ENCODE results near the gene CARHSP1.
"Not testable (repeated sequence)": the region's sequence is repeated elsewhere in the genome, so short reads cannot be mapped to it uniquely, and the experiment has no call there.

Gene CARHSP1

DNA sequence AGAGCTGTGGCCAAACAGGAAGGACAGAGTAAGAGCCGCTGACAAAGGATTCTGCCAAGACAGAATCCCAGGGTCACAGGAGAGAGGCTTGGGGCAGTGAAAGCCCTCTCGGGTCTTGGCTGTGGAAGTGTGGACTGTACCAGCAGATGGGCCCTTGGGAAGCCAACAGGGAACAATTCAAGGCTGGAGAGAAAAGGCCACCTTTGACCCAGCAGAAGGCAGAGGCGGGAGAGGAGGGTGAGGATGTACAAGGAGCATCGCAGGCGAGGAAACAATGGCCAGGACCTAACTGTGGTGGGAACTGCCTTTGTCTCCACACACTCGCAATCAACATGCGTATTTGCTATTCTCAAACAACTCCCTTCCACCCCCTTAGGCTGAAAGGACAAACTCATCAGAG, 15.7 kb downstream of the CARHSP1 start:
- DNase-seq: no peak

DNA sequence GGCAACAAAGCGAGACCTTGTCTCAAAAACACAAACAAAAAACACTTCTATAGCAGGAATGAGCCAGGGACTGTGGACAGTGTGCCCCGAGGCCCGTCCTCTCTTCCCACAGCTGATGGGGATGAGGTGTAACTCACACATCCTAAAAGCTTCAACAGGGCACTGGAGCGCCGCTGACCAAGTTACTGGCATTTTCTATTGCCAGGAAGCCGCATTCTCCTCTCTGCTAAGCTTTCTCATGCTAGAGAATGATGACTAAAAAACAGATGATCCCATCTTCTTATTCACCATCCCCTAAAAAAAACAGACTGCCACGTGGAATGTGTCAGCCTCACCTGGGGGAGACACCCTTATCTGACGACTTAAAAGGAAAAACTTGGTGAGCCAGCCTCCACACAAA, 16.3 kb downstream of the CARHSP1 start:
- no peak for DNase-seq

DNA sequence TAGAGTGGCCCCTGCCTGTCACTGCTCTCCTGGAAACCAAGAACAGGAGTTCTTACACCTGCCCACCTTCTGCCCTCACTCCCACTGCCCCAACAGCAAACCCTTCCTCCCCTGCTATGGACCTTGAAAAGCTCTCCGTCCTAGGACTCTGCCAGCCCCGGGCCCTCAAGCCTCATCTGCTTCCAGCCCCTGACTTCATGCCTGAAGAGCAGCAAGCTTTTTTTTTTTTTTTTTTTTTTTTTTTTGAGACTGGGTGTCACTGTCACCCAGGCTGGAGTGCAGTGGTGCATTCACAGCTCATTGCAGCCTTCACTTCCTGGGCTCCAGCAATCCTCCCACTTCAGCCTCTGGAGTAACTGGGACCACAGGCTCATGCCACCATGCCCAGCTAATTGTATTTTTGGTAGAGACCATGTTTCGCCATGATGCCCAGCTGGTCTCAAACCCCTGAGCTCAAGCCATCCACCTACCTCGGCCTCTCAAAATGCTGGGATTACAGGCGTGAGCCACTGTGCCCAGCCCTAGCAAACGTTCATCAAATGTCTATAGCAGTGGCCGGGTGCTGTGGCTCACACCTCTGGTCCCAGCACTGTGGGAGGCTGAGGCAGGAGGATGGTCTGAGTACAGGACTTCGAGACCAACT, 16.9 kb downstream of the CARHSP1 start:
- no peak for DNase-seq

DNA sequence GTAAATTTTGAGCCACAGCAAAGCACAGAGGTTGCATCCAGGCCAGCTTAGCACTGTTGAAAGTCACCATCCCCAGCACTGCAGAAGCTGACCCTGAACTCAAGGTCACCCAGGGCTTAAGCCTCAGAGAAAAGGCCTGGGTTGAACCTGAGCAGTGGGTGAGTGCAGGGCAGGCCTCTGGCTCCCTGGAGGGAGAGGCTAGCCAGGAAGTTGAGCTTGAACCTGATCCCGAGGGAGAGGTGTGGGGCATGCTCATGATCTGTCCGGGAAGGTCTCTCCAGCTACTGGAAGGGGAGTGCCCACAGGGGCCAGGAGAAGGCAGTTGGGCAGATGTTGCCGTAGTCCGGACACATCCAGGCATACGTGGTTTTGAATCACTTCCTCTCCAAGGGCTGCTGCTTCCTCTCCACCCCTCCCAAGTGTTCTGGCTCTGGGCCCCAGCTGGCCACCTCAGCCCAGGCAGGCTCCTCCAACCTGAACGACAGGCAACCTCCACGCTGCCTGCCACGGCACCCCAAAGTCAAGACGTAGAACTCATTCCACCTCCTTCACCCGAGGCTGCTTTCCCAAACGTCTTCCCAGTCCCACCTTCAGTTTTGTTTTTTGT, 18.4 kb downstream of the CARHSP1 start:
- DNase-seq: no peak

DNA sequence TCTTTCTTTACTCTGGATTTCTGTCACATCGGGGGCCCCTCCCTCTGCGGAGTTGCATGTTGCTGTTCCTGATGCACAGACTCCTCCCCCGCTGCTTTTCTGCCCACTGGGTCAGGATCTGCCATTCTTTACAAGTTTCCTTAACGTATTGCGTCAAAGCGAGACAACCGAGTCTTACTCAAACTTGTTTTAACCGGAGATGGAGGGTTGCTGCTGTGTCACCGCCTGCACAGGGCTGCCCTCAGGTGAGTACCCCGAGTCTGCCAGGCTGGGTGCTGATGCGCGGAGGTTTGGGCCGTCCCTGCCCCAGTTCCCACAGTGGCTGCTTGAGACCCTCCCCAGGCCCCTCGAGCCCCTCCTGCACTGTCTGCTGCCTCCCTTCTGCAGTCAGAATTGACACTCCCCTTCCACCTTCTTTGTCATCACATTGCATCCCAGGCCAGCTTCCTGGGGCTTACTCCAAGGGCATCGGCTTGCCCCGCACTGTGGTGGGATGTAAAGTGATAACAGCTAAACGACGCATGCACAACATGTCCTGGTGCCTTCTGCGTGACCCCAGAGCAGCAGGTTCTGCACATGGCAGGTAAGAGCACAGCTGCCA, 19.3 kb downstream of the CARHSP1 start:
- DNase-seq: no peak

DNA sequence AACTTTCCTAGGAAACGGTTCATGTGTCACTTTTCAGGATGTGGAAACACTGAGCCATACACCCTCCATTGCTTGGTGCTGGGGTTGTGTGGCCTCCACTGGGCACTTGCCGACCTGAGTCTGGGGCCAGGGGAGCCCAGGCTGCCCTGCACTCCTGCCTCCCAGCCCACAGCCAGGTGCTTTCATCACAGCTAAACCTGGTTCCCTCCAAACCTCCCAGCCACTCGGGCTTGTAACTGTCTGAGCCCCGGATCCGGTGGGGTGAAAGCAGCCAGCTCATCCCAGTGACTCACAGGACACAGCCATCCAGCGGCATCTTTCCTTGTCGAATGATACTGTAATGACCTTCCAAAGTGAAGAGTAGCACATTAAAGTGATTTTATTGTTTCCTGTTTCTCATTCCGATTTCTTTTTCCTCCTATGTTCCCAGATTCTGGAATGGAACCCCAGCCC, 19.8 kb downstream of the CARHSP1 start:
- DNase-seq: no peak

DNA sequence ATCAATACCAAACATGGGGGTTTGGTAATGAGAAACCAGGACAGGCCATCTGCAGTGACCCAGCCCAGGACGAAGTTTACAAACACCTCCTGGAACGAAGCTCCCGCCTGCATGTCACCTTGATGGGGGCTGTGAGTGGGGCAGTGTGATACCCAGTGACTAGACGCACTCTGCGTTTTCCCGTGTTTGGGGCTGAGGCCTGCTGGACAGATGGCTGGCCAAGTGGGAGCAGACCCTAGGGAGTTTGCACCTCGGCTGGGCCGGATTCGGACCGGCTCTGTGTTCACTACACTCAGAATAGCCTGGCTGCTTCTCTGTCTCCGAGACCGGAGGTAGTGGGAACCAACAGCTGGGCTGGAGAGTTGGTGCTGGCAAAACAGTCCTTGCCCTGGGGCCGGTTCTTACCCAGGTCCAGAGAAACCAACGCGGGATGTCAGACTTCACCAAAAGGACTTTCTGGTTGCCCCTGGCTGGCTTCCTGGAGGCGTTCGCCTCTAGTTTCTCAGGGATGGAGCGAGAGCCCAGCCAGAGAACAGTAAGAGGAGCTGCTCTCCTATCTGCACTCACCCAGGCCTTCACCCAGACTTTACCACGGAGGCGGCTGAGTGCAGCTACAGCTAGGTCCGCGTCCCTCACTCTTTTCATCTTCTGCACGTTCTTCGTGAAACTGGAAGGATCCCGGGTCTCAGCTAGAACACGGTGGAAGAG, 20.4 kb downstream of the CARHSP1 start:
- DNase-seq: no peak

DNA sequence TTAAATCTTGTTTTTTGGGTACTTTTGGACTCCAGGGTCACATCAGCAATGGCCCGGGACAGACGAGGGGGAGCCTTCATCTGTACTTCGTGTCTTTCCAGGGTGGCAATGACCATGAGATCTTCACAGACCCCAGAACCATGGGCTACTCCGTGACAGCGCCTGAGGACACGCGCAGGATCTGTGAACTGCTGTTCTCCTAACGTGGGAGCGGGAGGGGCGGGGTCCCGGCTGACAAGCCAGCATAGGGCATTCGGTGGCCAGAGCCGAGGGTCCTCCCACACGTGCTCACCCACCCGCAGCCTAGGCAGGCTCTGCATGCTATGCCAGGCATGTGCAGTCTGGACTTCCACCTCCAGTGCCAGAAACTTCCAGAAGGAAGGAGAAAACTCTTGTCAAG, 21.2 kb downstream of the CARHSP1 start:
- no peak for DNase-seq

DNA sequence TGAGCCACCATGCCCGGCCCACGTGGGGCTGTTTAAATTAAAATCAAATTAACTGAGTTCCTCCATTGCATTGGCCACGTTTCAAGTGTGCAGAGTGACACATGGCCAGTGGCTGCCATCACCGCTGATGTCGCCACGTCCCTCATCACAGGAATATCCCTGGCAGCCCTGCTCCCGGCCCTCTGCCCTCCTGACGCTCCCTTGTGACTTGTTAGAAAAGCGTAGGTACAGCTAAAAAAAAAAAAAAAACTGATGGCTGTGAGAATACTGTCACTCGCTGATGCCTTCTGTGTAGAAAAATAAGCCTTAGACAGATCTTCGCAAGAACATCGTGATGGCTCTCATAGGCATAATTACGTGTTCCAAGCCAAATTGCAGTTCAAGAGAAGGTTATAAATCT, 21.7 kb downstream of the CARHSP1 start:
- DNase-seq: no peak

DNA sequence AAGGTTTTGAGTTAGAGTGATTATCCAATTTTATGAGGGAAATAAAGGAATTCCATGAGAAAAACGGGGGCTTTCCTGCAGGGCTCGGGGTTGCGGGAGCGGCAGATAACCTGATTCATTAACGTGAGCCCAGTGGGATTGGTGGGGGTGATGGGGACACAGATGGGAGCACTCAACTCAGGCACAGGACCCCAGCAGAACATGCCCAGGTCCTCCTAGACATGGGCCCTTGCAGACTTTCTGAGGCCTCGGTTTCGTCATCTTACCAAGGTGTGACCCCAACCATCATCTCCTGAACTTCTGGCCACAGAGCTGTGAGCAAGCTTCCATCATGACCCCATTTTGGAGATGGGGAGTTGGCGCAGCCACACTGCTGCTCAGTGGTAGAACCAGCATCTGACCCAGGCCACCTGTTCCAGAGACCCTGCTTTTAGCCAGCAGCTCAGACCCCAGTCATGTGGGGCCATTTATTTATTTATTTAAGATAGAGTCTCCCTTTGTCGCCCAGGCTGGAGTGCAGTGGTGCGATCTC, 22.3 kb downstream of the CARHSP1 start:
- no peak for DNase-seq

DNA sequence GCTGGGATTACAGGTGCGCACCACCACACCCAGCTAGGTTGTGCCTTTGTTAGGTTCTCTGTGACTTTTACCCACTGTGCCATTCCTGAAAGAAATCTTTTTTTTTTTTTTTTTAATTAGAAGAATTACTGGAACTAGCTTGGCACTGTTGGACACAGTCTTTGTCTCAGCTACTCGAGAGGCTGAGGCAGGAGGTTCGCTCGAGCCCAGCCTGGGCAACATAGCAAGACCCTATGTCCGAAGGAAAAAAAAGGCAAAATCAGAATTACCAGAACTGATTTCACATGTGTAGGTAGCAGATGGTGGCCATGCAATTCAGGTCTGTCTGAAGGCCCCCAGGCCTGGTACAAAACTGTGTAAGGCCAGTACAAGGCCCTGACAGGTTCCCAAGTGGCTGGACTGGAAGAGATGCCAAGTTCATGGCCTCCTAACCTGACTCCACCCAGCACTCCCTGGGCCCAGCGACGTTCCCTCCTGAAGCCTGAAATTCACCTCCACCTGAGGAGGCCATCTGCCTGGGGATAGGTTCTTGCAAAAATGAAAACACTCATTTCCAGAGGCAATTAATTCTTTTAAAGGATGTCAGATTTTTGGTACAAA, 23.0 kb downstream of the CARHSP1 start:
- DNase-seq: no peak

DNA sequence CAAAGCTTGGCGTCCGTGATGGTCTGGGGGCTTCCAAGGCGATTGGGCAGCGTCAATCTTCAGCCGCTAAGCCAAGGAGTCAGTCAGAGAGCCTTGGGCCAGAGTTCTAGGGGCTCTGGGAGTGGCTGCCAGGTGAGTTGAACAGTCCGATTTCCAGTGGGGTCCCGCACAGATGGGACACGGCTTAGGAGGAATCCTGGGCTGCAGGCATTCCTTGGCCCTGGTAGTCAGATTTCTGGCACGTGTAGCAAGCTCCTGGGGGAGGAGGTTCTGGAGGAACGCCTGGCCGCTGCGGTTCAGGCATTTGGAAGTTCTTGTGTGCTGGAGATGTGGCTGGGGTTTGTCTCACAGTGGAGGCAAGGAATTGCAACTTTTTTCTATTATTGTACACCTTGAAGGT, 25.5 kb downstream of the CARHSP1 start:
- not testable (repeated sequence) for DNase-seq

DNA sequence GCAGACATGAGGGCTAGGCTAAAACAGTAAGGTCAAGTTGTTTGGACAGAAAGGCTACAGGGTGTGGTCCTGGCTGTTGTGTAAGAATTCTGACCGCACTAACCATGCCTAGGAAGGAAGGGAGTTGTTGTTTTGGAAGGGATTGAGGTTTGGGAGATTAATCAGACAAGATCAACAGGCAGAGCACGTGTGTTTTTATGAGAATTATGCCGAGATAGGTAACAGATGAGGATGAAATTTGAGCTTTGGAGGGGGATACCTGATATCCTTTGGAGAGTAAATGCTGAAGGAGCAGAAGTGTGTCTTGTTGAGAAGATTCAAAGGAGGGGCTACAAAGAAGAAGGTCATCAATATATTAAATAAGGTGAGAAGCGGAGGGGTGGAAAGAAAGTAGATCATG, 26.8 kb downstream of the CARHSP1 start:
- DNase-seq: not testable (repeated sequence)

DNA sequence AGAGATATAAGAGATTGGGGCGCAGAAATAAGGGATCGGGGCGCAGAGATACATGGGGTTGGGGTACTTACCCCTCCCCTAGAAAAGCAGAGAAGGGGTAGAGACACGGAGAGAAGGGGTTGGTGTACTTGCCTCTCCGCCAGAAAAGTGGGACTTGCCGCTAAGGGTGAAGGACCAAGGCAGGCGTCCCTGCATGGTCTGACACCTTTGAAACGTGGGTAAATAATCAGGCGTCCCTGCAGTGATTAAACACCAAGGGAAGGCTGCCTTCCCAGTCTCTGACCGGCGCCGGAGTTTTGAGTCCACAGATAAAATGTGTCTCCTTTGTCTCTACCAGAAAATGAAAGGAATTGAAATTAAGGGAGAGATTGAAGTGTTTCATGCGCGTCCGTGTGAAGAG, 31.2 kb downstream of the CARHSP1 start:
- not testable (repeated sequence) for DNase-seq

DNA sequence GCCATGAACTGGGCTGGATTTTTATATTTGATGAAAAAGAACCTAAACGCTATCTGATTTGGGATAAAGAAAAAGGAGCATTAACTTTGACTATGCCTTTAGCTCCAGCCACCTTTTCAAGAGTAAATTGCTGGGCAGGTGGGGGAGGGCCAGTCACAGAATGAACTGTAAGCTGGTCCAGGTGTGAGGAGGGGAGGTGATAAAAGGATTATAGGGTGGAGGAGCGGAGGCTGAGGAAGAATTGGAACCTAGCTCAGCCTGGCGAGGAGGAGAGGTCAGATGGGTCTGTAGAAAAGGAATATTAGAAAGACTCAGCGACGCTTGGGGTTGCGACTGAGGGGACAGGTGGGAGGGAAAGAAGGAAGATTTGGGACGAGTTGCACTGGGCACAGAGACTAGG, 32.0 kb downstream of the CARHSP1 start:
- not testable (repeated sequence) for DNase-seq

DNA sequence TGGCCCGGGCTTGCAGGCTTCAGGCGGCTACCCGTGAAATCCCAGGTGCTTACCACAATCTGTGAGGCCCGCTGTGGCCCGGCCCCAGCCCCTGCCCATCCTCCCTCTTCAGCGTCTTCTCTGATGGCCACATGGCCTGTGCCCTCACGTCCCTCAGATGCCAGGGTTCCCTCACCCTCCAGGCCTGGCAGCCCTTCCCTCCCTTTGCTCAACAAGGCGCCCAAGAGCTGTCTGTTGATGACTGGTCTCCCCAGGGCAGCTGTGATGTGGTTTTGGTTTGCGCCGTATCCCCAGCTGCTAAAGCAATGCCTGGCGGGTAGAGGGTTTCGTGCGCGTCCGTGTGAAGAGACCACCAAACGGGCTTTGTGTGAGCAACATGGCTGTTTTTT, 36.1 kb downstream of the CARHSP1 start:
- DNase-seq: no peak

DNA sequence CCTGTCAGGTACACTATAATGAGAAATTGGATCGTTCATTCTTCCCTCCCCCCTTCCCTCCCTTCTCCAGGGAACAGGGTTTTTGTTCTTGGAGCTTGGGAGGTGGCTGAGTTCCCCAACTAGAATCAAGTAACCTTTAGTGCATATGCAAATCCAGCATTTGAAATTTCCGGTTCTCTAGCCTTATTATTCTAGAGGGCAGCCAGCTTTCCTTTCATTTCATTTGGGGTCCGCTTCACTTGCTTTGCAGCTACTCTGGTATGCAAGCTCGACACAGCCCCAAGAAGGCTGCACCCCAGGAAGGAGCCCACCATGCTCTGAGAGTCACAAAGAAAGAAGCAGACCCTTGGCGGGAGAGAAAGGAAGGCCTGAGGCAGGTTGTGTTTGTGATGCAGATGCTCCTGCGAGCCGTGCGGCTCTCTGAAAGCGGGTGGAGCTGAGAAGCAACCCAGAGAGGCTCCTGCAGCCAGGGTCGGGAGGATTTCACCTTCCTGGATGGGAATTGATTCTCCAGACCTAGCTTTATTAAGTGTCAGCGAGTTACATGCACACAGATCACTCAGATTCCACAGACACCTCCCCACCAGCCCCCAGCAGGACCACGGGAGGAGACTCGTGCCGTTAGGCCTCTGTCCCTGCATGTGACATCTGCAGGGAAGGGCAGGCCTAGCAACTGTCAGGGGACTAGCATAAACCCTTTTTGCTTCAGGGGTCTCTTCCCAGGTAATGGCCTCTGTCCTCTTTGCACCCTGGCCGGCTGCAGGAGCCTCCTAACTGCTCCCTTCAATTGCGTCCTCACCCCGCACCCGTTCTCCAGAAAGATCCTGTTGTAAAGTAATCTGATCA, 36.7 kb downstream of the CARHSP1 start:
- no peak for DNase-seq

DNA sequence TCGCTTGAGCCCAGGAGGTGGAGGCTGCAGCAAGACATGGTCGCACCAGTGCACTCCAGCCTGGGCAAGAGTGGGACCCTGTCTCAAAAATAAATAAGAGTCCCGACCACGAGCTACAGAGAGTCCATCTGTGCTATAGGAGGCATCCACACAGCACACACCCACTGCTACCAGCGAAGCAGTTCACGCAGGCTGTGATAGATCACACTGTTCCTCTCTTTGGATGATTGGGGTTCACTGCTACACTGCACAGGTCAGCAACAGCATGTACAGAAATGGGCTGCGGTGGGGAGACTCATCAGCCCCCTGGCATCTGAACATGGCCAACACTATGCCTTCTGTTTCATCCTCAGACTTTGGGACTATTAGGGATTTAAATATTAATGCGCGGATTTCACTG, 37.4 kb downstream of the CARHSP1 start:
- DNase-seq: no peak

DNA sequence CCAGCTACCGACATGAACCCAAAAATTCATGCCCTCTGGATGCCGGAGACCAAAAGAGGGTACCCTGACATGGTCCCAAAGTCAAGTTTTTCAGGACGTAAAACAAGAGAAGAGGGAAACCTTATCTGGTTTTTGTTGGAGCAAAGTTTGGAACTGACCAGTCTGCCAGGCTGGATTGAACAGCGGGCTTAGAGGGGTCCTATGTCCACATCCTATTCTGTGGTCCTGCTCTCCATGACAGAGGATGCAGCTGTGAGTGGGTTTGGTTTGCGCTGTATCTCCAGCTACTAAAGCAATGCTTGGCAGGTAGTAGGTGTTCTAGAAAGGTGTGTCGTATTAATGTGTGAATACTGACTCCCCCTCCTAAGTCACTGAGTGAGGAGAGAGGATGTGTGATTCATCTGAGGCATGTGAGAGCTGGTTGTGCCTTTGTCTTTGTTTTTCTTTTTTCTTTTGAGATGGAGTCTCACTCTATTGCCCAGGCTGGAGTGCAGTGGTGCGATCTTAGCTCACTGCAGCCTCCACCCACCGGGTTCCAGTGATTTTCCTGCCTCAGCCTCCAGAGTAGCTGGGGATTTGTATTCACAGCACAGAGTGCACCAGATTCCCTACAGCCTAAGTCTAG, 40.2 kb downstream of the CARHSP1 start:
- no peak for DNase-seq

DNA sequence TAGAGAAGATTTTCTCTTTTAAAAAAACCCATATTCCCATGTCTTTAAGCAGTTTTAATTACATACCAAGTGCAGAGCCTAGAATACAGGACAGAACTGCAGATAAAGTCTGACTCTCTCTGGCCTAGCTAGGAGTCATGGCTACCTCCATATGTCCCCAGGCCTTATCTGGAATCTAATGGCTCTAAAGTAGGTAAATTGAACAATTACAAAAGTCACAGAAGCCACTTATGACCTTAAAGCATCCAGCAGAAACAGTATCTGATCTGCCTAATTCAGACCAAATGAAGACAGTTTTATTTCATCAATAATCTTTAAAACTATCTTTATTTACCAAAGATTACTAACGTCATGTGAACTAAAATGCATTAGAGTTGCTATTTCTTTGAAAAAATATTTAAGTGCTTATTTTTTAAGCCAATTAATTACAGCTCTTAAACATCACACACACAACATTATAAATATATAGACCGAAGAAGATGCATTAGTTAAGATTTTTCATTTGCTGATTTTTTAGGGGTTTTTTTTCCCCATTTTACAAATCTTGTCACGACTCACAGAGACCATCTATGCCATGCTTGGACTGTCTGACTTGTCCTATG, 42.4 kb downstream of the CARHSP1 start:
- DNase-seq: no peak

DNA sequence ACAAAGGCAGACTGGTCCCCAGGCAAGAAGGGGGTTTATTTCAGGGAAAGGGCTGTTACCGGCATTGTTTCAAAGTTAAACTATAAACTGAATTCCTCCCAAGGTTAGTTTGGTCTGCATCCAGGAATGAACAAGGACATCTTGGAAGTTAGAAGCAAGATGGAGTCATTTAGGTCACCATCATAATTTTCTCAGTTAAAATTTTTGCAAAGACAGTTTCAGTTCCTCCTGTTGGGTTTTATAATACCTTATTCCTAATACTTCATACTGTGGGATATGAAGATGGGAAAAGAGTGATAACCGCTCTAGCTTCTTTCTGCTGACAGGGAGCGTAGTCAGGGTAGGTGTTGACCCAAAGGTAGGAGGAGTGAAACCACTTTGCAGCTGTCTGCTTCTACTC, 46.4 kb downstream of the CARHSP1 start:
- no peak for DNase-seq
